ENCODE data around the gene USP44. TPM values are rescaled to one million over a fixed set of nuclear protein-coding genes. Genes with fewer than 3 reads are reported as not detected.

Gene USP44
- total RNA-seq (ENCODE audit: low replicate concordance): 0.38 and 0.82 TPM in 2 replicates

DNA sequence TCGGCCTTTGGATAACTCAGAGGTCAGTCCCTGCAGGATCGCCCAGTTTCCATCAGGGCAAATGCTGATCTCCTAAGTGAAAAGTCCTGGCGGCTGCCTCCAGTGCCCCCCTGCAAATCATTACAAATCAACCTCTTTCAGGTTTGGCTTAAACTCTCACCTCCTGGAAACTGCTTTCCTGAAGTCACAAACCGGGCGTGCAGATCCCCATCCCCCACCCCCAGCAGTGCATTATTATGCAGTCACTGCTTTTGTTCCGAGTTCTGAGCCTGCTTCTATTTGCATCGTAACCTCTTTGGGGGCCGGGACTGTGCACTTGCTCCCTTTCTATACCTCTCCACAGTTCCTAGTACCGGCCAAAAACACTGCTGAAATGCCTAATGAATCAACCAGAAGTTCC is at the start of gene USP44:
Gene USP44, minus strand, starts transcription at position 172 of the 400 bp plus-strand sequence. CDS start 17,220 bp downstream, outside the sequence.

DNA sequence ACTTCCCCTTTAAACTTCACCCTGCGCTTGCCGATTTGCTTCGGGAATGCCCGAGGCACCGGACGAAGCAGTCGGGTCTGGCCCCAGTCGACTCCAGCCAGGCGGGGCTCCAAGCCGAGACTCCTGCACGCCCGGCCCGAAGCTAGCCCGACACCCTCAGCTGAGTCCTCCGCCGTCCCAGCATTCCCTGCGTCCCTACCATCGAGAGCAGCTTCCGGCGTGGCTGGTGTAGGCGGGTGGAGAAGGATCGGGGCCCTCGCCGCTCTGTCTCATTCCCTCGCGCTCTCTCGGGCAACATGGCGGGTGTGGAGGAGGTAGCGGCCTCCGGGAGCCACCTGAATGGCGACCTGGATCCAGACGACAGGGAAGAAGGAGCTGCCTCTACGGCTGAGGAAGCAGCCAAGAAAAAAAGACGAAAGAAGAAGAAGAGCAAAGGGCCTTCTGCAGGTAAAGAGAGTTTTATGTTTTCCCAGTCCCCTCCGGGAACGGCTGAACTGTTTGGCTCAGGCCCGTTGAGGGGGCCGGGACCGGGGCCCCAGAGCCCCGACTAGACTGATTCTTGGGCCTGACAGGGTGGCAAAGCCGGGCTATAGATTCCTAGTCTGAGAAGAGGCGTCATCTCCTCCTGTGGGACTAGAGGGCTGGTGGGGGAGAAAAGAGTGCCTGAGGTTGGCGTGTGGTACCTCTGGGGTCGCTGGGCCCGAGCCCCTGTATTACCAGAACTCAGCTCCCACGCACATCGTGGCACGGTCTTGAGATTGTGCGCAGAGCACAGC is 77.2 kb downstream of the USP44 start, which contains the start of gene METAP2:
Gene METAP2, plus strand, starts transcription at position 269 of the 776 bp plus-strand sequence. Its CDS starts 28 bp downstream, at position 297.

Other genes with a start within 250 kb of the USP44 start
- 63.1 and 74.9 TPM in 2 replicates for gene METAP2, start 77.3 kb downstream of the USP44 start, total RNA-seq (ENCODE audit: low replicate concordance)
- 26.7 and 234 TPM in 2 replicates for gene NTN4, start 239.3 kb upstream of the USP44 start, total RNA-seq (ENCODE audit: low replicate concordance)

All from smooth muscle cell of the coronary artery (primary cell).